ENCODE data around the gene MUCL3.

The MUCL3 gene

GRCh38 chr6:30940361-30940986 is at the start of gene MUCL3:
MUCL3 (plus strand) TSS chr6:30940973; CDS start chr6:30941000, 27 bp downstream.
- no peak for DNase-seq (ENCODE audit: extremely low spot score)
- no peak for TF ChIP-seq CTCF (IDR thresholded peaks at IDR 0.05; ENCODE audit: control extremely low read depth, extremely low read depth, low read depth, missing control alignments)
- ChIA-PET POLR2A (interaction anchor here (0.6 to 0.7 kb wide), 2 partner anchors 22 to 124 kb away, joined by 3 to 5 read pairs; no protein-coding TSS in a partner anchor), CTCF (interaction anchor here (0.9 to 1.5 kb wide), 3 partner anchors 98 to 153 kb away, joined by 3 to 4 read pairs (median 4); no protein-coding TSS in a partner anchor)

GRCh38 chr6:30891450-30891723 is 49.4 kb upstream of the MUCL3 start:
- TF ChIP-seq CTCF (IDR thresholded peaks at IDR 0.05; ENCODE audit: control extremely low read depth, extremely low read depth, low read depth, missing control alignments) = no peak
- CTCF ChIA-PET = interaction anchor here (1.3 to 3.5 kb wide), 3 partner anchors 23 to 177 kb away, joined by 3 to 21 read pairs (median 4); partner anchors contain the start of gene VARS2
- no peak for DNase-seq (ENCODE audit: extremely low spot score)
- POLR2A ChIA-PET = no interaction called here

- DNase-seq (ENCODE audit: extremely low spot score) = no peak
- ChIA-PET CTCF (interaction anchor here (1.3 kb wide), 1 partner anchor 63 kb away, joined by 4 read pairs; no protein-coding TSS in a partner anchor), POLR2A (no interaction called here)
- no peak for TF ChIP-seq CTCF (IDR thresholded peaks at IDR 0.05; ENCODE audit: control extremely low read depth, extremely low read depth, low read depth, missing control alignments)
Measured at GRCh38 chr6:30891816-30892538, 48.8 kb upstream of the MUCL3 start.

- ChIA-PET CTCF (no interaction called here), POLR2A (no interaction called here)
- TF ChIP-seq CTCF (IDR thresholded peaks at IDR 0.05; ENCODE audit: control extremely low read depth, extremely low read depth, low read depth, missing control alignments) = no peak
- DNase-seq (ENCODE audit: extremely low spot score) = no peak
Measured at GRCh38 chr6:30893001-30893591, 47.7 kb upstream of the MUCL3 start.

GRCh38 chr6:30893666-30894065 is 47.1 kb upstream of the MUCL3 start:
- no peak for TF ChIP-seq CTCF (IDR thresholded peaks at IDR 0.05; ENCODE audit: control extremely low read depth, extremely low read depth, low read depth, missing control alignments)
- POLR2A ChIA-PET = no interaction called here
- DNase-seq (ENCODE audit: extremely low spot score) = no peak
- CTCF ChIA-PET = interaction anchor here (0.8 kb wide), 1 partner anchor 194 kb away, joined by 3 read pairs; no protein-coding TSS in a partner anchor

- TF ChIP-seq CTCF (IDR thresholded peaks at IDR 0.05; ENCODE audit: control extremely low read depth, extremely low read depth, low read depth, missing control alignments) = no peak
- DNase-seq (ENCODE audit: extremely low spot score) = no peak
- ChIA-PET CTCF (interaction anchor here (0.8 kb wide), 1 partner anchor 193 kb away, joined by 3 read pairs; no protein-coding TSS in a partner anchor), POLR2A (no interaction called here)
Measured at GRCh38 chr6:30894381-30894780, 46.4 kb upstream of the MUCL3 start.
